HG03159 (cell line): ENCODE measurements around the gene MFN2.

ENCODE experiments used
- ATAC-seq: cut with Tn5 transposase; IDR thresholded peaks from one replicate; pipeline ENCODE4 v1.9.1; 2021; ENCODE audit warnings: mild to moderate bottlenecking, moderate library complexity; ENCODE audit not compliant: unreplicated experiment

MFN2 gene

DNA sequence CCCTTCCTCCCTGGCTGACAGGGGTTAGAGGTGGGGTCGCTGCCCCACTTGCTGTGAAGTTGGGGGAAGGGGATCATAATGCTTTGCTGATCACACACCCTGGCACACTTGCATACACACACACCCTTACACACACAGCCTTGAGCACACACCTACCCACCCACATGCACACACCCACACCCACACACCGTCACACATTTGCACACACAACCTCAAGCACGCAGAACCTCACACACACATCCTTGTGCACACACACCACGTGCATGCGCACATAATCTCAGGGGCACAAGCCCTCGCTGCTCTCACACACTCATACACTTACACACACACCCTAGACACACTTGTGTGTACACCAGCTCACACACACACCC is 66.5 kb downstream of the MFN2 start:
- no peak for ATAC-seq

- ATAC-seq = peak; percentile 42
Measured at GRCh38 chr1:12047120-12047876, 67.1 kb downstream of the MFN2 start.

DNA sequence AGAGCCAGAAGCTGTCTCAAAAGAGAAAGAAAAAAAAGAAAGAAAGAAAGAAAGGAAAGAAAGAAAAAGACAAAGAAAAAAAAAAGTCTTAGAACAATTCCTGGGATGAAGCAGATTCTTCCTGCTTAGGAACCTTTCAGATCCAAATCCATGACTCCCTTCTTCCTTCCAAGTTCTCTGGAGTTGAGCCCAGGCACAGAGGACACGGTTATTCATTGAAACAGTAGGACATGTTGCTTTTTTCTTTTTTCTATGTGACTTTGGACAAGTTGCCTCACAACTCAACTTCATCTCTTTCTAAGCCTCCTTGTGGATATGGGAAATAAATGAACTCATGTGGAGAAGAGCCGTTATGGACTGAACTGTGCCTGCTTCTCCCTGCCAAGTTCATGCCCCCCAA is 68.1 kb downstream of the MFN2 start:
- no peak for ATAC-seq

- no peak for ATAC-seq
Measured at GRCh38 chr1:12049616-12050015, 69.4 kb downstream of the MFN2 start.

- no peak for ATAC-seq
Measured at GRCh38 chr1:12051361-12051760, 71.1 kb downstream of the MFN2 start.

DNA sequence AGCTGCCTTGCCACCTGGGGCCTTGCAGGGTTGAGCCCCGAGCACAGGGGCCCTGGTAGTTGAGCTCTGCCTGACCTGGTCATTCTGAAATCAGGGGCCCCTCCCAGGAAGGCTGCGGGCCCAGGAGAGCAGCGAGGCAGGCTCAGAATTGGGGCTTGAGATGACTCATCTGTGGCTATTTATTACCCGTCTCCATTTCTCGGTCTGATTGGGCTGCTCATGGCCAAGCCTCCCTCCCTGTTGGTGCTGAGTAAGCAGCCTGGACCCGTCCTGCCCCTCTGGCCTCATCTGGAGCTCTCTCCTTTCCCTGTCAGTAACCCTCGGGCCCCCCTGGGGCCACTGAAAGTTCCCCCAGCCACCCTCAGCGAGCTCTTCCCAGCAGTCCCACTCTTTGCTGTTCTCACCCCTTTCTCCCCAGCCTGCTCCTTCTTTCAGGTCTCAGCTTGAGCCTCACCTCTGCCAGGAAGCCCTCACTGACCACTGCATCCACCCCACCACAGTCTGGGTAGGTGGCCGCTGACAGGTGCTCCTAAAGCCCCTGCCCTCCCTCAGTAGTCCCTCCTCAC is 71.8 kb downstream of the MFN2 start:
- ATAC-seq = peak; percentile 67

GRCh38 chr1:12052997-12053686 is 72.9 kb downstream of the MFN2 start:
- ATAC-seq = no peak

- ATAC-seq = no peak
Measured at GRCh38 chr1:12053752-12054548, 73.7 kb downstream of the MFN2 start.

DNA sequence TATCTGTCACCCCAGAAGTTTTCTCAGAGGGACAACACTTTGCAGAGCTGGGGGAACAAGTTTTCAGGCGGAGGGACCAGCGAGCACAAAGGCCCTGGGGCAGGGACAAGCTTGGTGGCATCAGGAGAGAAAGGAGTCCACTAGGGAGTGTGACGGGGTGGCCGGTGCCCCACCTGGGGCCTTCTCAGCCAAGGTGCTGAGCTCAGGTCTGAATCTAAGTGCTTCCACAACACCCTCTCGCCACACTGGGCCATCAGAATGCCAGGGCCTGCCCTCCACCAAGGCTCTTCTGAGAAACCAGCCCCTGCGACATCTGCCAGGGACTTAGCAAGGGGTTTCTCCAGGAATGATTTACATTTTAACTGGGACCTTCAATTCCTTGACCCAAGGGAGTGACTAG is 75.0 kb downstream of the MFN2 start:
- ATAC-seq = no peak

- no peak for ATAC-seq
Measured at GRCh38 chr1:12056331-12056841, 76.1 kb downstream of the MFN2 start.

DNA sequence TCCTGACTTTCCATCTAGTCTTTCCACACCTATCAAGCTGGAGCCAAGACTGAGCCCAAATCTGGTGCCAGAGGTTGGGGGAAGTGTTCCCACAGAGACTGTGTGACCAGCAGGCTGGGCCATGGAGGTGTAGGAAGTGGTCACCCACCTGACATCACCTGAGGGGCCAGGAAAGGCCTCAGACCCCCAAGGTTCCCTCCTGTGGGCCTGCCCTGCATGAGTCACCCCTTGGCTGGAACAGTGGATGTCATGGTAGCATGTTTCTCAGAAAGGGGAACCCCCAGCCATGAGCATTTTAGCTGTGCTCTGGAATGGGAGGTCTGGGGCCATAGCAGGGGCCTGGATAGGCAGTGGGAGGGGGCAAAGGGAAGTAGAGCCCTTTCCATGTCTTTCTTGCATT is 77.1 kb downstream of the MFN2 start:
- ATAC-seq = no peak

- no peak for ATAC-seq
Measured at GRCh38 chr1:12057940-12058687, 77.9 kb downstream of the MFN2 start.

- ATAC-seq = no peak
Measured at GRCh38 chr1:12059226-12059625, 79.0 kb downstream of the MFN2 start.

DNA sequence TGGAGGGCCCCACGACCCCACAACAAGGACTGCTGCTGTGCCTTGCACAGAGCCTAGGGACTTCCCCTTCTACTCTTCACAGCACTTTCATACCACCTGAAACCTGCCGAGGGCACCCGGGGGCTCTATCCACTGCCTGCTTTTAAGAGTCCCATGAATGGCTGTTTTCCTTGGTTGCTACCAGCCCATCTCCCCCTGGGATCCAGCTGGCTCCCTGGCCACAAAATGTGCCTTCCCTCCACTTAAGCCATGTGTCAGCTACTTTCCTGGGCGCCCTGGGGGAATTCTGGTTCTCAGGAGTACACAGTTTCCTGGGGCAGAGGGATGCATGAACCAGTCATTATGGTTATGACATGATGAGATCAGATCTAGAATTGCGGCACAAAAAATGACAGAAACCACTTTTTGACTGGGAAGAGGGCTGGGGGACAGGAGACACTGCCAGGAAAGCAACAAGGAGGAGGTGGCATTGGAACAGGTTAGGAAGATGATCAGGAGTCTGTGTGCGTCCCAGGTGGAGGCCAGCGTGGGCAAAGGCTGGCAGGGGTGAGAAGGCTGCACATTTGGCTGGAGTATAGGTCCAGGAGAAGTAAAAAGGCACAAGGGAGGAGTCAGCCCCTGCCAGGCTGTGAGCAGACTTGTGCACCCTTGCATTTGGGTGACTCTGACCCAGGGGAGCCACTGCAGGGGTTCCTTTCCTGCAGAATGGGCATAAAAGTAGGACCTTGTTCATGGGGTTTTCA is 79.6 kb downstream of the MFN2 start:
- no peak for ATAC-seq

- ATAC-seq = no peak
Measured at GRCh38 chr1:12060500-12060899, 80.3 kb downstream of the MFN2 start.
